ENCODE measurements around the gene PTPN4.

GRCh38 chr2:119873350-119874315 lies 113.9 kb downstream of the PTPN4 start:
- TF ChIP-seq CTCF (conservative IDR thresholded peaks at IDR 0.05; ENCODE audit: low read length) (no peak), EZH2phosphoT487 (IDR thresholded peaks at IDR 0.05; ENCODE audit: borderline replicate concordance, low read depth, low read length) (no peak)

Data from OCI-LY7 (cell line).